NCI-H524 treated with DMSO at 0.1 percent for 48 hours (cell line): ENCODE results near the gene PDE7B.

ENCODE experiments used
- DNase-seq: peaks from one replicate; lab custom pipeline; 2025; lab: John Stamatoyannopoulos, UW

Gene PDE7B

GRCh38 chr6:135935941-135936601, 84.6 kb downstream of the PDE7B start:
- DNase-seq = no peak

GRCh38 chr6:135936606-135937005, 85.1 kb downstream of the PDE7B start:
- DNase-seq = no peak

- DNase-seq = no peak
Measured at GRCh38 chr6:135937106-135937505, 85.6 kb downstream of the PDE7B start.

- DNase-seq = no peak
Measured at GRCh38 chr6:135938576-135939207, 87.2 kb downstream of the PDE7B start.

- DNase-seq = no peak
Measured at GRCh38 chr6:135939208-135939591, 87.7 kb downstream of the PDE7B start.

GRCh38 chr6:135940616-135941167, 89.2 kb downstream of the PDE7B start:
- DNase-seq = no peak

GRCh38 chr6:135941275-135942025, 89.9 kb downstream of the PDE7B start:
- no peak for DNase-seq

- DNase-seq = no peak
Measured at GRCh38 chr6:135944120-135944519, 92.6 kb downstream of the PDE7B start.

GRCh38 chr6:135946674-135947073, 95.2 kb downstream of the PDE7B start:
- no peak for DNase-seq

- DNase-seq = no peak
Measured at GRCh38 chr6:135950669-135951068, 99.2 kb downstream of the PDE7B start.

GRCh38 chr6:135951169-135951568, 99.7 kb downstream of the PDE7B start:
- DNase-seq = no peak

GRCh38 chr6:135953818-135954217, 102.3 kb downstream of the PDE7B start:
- no peak for DNase-seq

- DNase-seq = no peak
Measured at GRCh38 chr6:135955099-135955498, 103.6 kb downstream of the PDE7B start.

- DNase-seq = no peak
Measured at GRCh38 chr6:135962731-135963130, 111.2 kb downstream of the PDE7B start.

- no peak for DNase-seq
Measured at GRCh38 chr6:135970750-135971149, 119.2 kb downstream of the PDE7B start.

GRCh38 chr6:135971351-135971750, 119.8 kb downstream of the PDE7B start:
- DNase-seq = no peak

GRCh38 chr6:135972150-135972549, 120.6 kb downstream of the PDE7B start:
- no peak for DNase-seq

GRCh38 chr6:135972586-135972985, 121.1 kb downstream of the PDE7B start:
- DNase-seq = no peak

- no peak for DNase-seq
Measured at GRCh38 chr6:135974426-135974825, 122.9 kb downstream of the PDE7B start.

GRCh38 chr6:135976585-135976984, 125.1 kb downstream of the PDE7B start:
- no peak for DNase-seq

GRCh38 chr6:135983093-135983492, 131.6 kb downstream of the PDE7B start:
- no peak for DNase-seq

- no peak for DNase-seq
Measured at GRCh38 chr6:135983718-135984343, 132.3 kb downstream of the PDE7B start.
